ENCODE data around the gene SALL3.

Gene SALL3

GRCh38 chr18:78979730-78980278 lies at the start of gene SALL3:
SALL3 (plus strand) TSS chr18:78979818; CDS start chr18:78980275, 457 bp downstream.
- DNase-seq (ENCODE audit: low read depth), result no peak
- TF ChIP-seq CTCF (conservative IDR thresholded peaks at IDR 0.05; ENCODE audit: low read length), result no peak
- no peak within 1 kb of the TSS for H3K4me3 ChIP-seq (ENCODE audit: low read length)

GRCh38 chr18:78932281-78932680 lies 47.3 kb upstream of the SALL3 start:
- DNase-seq (ENCODE audit: low read depth), result no peak
- TF ChIP-seq CTCF (conservative IDR thresholded peaks at IDR 0.05; ENCODE audit: low read length), result no peak
- no peak overlapping the region for H3K4me3 ChIP-seq (ENCODE audit: low read length)

GRCh38 chr18:78934003-78934402 lies 45.6 kb upstream of the SALL3 start:
- no peak for TF ChIP-seq CTCF (conservative IDR thresholded peaks at IDR 0.05; ENCODE audit: low read length)
- DNase-seq (ENCODE audit: low read depth), result no peak
- no peak overlapping the region for H3K4me3 ChIP-seq (ENCODE audit: low read length)

- TF ChIP-seq CTCF (conservative IDR thresholded peaks at IDR 0.05; ENCODE audit: low read length), result no peak
- no peak overlapping the region for H3K4me3 ChIP-seq (ENCODE audit: low read length)
- no peak for DNase-seq (ENCODE audit: low read depth)
Observed at GRCh38 chr18:78934551-78935225, 44.9 kb upstream of the SALL3 start.

- no peak for DNase-seq (ENCODE audit: low read depth)
- H3K4me3 ChIP-seq (ENCODE audit: low read length), result no peak overlapping the region
- no peak for TF ChIP-seq CTCF (conservative IDR thresholded peaks at IDR 0.05; ENCODE audit: low read length)
Observed at GRCh38 chr18:78935406-78935805, 44.2 kb upstream of the SALL3 start.

- TF ChIP-seq CTCF (conservative IDR thresholded peaks at IDR 0.05; ENCODE audit: low read length), result no peak
- H3K4me3 ChIP-seq (ENCODE audit: low read length), result no peak overlapping the region
- DNase-seq (ENCODE audit: low read depth), result no peak
Observed at GRCh38 chr18:78936251-78937005, 43.2 kb upstream of the SALL3 start.

Measured in AG10803 (cell line).